ENCODE results near the gene LCT. TPM values are rescaled to one million over a fixed set of nuclear protein-coding genes. Genes with fewer than 3 reads are reported as not detected.

The LCT gene
- total RNA-seq, 1 experiment from 2014 or later: 0.04 TPM

DNA sequence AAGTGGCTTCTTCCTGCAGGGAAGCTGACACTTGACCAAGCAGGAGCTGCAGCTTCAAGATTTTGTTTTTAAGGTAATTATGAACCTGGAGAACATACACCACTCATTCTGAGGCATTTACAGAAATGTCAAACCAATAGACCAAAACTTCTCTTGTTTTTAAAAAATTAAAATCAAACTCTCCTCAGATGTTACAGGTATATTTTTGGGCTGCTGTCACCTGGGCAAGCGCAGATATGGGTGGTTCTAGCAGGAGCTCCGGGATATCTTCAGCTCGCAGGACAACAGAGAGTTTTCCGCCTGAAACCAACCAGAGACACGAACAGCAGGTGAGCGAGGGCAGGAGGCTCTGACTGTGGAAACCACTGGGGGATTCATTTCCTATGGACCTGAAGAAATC is 4.1 kb downstream of the LCT start:
- no peaks in the 10 kb centered on the region for H3K27me3 Mint-ChIP-seq (ENCODE audit: low read depth)
- TF ChIP-seq, protein P1, sequence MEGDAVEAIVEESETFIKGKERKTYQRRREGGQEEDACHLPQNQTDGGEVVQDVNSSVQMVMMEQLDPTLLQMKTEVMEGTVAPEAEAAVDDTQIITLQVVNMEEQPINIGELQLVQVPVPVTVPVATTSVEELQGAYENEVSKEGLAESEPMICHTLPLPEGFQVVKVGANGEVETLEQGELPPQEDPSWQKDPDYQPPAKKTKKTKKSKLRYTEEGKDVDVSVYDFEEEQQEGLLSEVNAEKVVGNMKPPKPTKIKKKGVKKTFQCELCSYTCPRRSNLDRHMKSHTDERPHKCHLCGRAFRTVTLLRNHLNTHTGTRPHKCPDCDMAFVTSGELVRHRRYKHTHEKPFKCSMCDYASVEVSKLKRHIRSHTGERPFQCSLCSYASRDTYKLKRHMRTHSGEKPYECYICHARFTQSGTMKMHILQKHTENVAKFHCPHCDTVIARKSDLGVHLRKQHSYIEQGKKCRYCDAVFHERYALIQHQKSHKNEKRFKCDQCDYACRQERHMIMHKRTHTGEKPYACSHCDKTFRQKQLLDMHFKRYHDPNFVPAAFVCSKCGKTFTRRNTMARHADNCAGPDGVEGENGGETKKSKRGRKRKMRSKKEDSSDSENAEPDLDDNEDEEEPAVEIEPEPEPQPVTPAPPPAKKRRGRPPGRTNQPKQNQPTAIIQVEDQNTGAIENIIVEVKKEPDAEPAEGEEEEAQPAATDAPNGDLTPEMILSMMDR (conservative IDR thresholded peaks at IDR 0.05): no peak
- H3K27ac Mint-ChIP-seq: 0 out of 7 replicates have a peak overlapping the region, but pooled peaks of 1 of the 3 experiments have one; percentile 15

More for the DNA sequence above, 4.1 kb downstream of the LCT start:
- H3K23me2 ChIP-seq (ENCODE audit: insufficient read length, low read depth, low read length, poor library complexity, severe bottlenecking): no peaks in the 10 kb centered on the region
- no peak overlapping the region for H3K18ac ChIP-seq (ENCODE audit: insufficient read length, low read depth, low read length)
- no peaks in the 10 kb centered on the region for H4K20me1 ChIP-seq (ENCODE audit: control insufficient read depth, insufficient read depth, insufficient read length)
- H3K79me2 ChIP-seq (ENCODE audit: insufficient read depth, low read length): no peaks in the 10 kb centered on the region
- no peak for DNase-seq
- no peak overlapping the region for H3K27ac ChIP-seq (ENCODE audit: insufficient read length, low read depth, low read length)
- no peak overlapping the region for H3K4me3 Mint-ChIP-seq
- H3K27me3 ChIP-seq (ENCODE audit: insufficient read depth, low read length): no peaks in the 10 kb centered on the region
- no peaks in the 10 kb centered on the region for H3K4me1 ChIP-seq (ENCODE audit: insufficient read depth, low read length)
- H2BK12ac ChIP-seq (ENCODE audit: insufficient read length, low read depth, low read length): no peak overlapping the region
- no peaks in the 10 kb centered on the region for H3K9me3 ChIP-seq (ENCODE audit: control insufficient read depth, low read depth, low read length)
- H3K23ac ChIP-seq (ENCODE audit: insufficient read length, low read depth, low read length): no peak overlapping the region
- H3K9ac ChIP-seq (ENCODE audit: extremely low read depth, insufficient read length, low read length): no peak overlapping the region
- no peak overlapping the region for H2BK15ac ChIP-seq (ENCODE audit: low read depth, low read length)
- no peak overlapping the region for H3K56ac ChIP-seq (ENCODE audit: insufficient read length, low read depth, low read length)
- no peak overlapping the region for H3K4me2 ChIP-seq (ENCODE audit: insufficient read depth, insufficient read length, low read length)
- no peak overlapping the region for H3T11ph ChIP-seq (ENCODE audit: low read length)
- no peak overlapping the region for H2BK120ac ChIP-seq (ENCODE audit: low read depth, low read length, poor library complexity, severe bottlenecking)
- H4K5ac ChIP-seq (ENCODE audit: insufficient read length, low read depth, low read length): no peak overlapping the region
- H3K4ac ChIP-seq (ENCODE audit: low read depth, low read length): no peak overlapping the region
- no peak overlapping the region for H2AFZ ChIP-seq (ENCODE audit: low read length)
- no peaks in the 10 kb centered on the region for H3K4me1 Mint-ChIP-seq
- H3K14ac ChIP-seq (ENCODE audit: insufficient read depth, low read length): no peak overlapping the region
- H3K9me3 Mint-ChIP-seq: no peaks in the 10 kb centered on the region
- H4K8ac ChIP-seq (replicated peaks; ENCODE audit: insufficient read length, low read depth, low read length): no peak overlapping the region
- H3K79me1 ChIP-seq (ENCODE audit: insufficient read depth, low read depth, low read length, poor library complexity, severe bottlenecking): no peaks in the 10 kb centered on the region
- no peak overlapping the region for H4K91ac ChIP-seq (ENCODE audit: insufficient read length, low read depth, low read length)
- no peaks in the 10 kb centered on the region for H3K36me3 Mint-ChIP-seq (ENCODE audit: insufficient read depth in 1 of 3, low read depth in 3 of 3)
- no CpG with 5 or more reads among the region's 6 CpGs for WGBS (ENCODE audit: extremely low coverage, insufficient read length, low lambda C conversion rate)
- H2BK5ac ChIP-seq (ENCODE audit: insufficient read length, low read length): no peak overlapping the region
- H2BK20ac ChIP-seq (ENCODE audit: low read depth, low read length, poor library complexity, severe bottlenecking): no peak overlapping the region
- no peak overlapping the region for H2AK5ac ChIP-seq (ENCODE audit: insufficient read length, low read length)

All from H9 (cell line).